Peyer's patch (tissue), 4 donors: ENCODE results near the gene GNAO1. TPM values are rescaled to one million over a fixed set of nuclear protein-coding genes. Genes with fewer than 3 reads are reported as not detected.
"Not testable (repeated sequence)": the region's sequence is repeated elsewhere in the genome, so short reads cannot be mapped to it uniquely, and the experiment has no call there.

Experiments
- DNase-seq, 3 donors: peaks; one replicate each; pipeline ENCODE4 v3.0.0-alpha.2; 2017 to 2019
- H3K27ac ChIP-seq, 4 donors: fragments of 200-600 bp; sonication (generic); one replicate each; pipeline ENCODE4 v1.5.1; 2016 to 2019
- H3K27me3 ChIP-seq, 2 donors: fragments of 200-600 bp; sonication (generic); one replicate each; pipeline ENCODE4 v1.5.1; 2019
- H3K36me3 ChIP-seq, 3 donors: fragments of 200-600 bp; sonication (generic); one replicate each; pipeline ENCODE4 v1.5.1; 2016 to 2019
- H3K4me1 ChIP-seq, 4 donors: fragments of 200-600 bp; sonication (generic); one replicate each; pipeline ENCODE4 v1.5.1; 2016 to 2019
- H3K4me3 ChIP-seq, 4 donors: fragments of 200-600 bp; sonication (generic); 1 replicate in 3 of 4; 2 replicates in 1 of 4; pipeline ENCODE4 v1.5.1; 2016 to 2019; ENCODE audit warnings: mild to moderate bottlenecking in 1 of 4
- H3K9me3 ChIP-seq, 4 donors: fragments of 200-600 bp; sonication (generic); one replicate each; pipeline ENCODE4 v1.5.1; 2016 to 2019; ENCODE audit warnings: mild to moderate bottlenecking in 1 of 4
- POLR2A ChIP-seq, 2 donors: fragments of 450-650 bp; IDR thresholded peaks; one replicate each; pipeline ENCODE4 v1.5.1; 2017; ENCODE audit warnings: antibody characterized with exemption in 2 of 2, mild to moderate bottlenecking in 2 of 2, moderate library complexity in 2 of 2
- total RNA-seq, 4 donors: library from RNA; depleted of rRNA; stranded (reverse); fragments of >200 nt; gene quantifications; one replicate each; pipeline ENCODE4 v1.1.0, GENCODE V29; 2016
- TF ChIP-seq, protein P1 (sequence below), 6 experiments: fragments of 450-650 bp in 4 of 6; fragments of 200-600 bp in 2 of 6; sonication (generic) in 1 of 6; IDR thresholded peaks; one replicate each; pipeline ENCODE4 v1.5.1; 2017 to 2019; ENCODE audit warnings: antibody characterized with exemption in 6 of 6, mild to moderate bottlenecking in 3 of 6, moderate library complexity in 1 of 6

The GNAO1 gene
- total RNA-seq, 4 donors from 2014 or later, result 6.3 to 39.6 (median 7.3) TPM

DNA sequence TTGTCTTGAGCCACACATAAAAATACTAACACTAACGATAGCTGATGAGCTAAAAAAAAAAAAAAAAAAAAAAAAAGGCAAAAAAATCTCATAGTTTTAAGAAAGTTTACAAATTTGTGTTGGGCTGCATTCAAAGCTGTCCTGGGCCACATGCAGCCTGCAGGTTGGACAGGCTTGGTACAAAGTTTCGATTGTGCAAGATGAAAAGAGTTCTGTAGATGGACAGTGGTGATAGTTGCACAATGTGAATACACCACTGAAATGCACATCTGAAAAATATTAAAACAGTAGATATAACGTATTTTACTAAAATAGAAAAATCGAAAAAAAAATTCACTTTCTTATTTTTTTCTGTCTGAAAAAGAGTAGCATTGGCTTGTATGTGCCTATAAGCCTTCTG is 191.2 kb downstream of the GNAO1 start:
- Histone ChIP-seq H3K4me3 (no peak overlapping the region), H3K4me1 (no peaks in the 10 kb centered on the region), H3K36me3 (peaks cover 0 to 82% (median 3%) of the 10 kb centered on the region in 3 donors), H3K27ac (no peak overlapping the region), H3K27me3 (no peaks in the 10 kb centered on the region), H3K9me3 (peaks cover 0 to 9% (median 2%) of the 10 kb centered on the region in 4 donors)
- TF ChIP-seq, protein P1, sequence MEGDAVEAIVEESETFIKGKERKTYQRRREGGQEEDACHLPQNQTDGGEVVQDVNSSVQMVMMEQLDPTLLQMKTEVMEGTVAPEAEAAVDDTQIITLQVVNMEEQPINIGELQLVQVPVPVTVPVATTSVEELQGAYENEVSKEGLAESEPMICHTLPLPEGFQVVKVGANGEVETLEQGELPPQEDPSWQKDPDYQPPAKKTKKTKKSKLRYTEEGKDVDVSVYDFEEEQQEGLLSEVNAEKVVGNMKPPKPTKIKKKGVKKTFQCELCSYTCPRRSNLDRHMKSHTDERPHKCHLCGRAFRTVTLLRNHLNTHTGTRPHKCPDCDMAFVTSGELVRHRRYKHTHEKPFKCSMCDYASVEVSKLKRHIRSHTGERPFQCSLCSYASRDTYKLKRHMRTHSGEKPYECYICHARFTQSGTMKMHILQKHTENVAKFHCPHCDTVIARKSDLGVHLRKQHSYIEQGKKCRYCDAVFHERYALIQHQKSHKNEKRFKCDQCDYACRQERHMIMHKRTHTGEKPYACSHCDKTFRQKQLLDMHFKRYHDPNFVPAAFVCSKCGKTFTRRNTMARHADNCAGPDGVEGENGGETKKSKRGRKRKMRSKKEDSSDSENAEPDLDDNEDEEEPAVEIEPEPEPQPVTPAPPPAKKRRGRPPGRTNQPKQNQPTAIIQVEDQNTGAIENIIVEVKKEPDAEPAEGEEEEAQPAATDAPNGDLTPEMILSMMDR (IDR thresholded peaks at IDR 0.05), result no peak
- no peak for TF ChIP-seq POLR2A (IDR thresholded peaks at IDR 0.05)
- no peak for DNase-seq

DNA sequence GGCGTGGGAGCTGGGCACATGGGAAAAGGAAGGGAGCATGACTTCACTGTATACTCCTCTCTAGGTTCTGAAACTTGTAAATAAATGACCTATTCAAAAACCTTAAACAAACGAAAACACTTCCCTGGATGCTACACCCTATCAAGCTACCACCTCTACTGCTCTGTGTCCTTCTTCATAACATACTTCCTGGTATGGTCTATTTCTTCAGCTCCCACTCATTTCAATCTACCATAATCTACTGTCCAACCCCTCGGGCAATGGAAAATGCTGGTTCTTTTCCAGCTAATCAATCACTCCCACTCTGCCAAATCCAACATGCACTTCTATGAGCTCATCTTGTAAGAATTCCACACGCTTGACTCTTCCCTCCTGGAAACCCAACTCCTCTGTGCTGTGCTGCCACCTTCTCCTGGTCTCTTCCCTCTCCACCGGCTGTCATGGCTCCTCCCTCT is 191.6 kb downstream of the GNAO1 start:
- DNase-seq, result no peak
- peaks cover 0 to 9% (median 2%) of the 10 kb centered on the region in 4 donors for H3K9me3 ChIP-seq

DNA sequence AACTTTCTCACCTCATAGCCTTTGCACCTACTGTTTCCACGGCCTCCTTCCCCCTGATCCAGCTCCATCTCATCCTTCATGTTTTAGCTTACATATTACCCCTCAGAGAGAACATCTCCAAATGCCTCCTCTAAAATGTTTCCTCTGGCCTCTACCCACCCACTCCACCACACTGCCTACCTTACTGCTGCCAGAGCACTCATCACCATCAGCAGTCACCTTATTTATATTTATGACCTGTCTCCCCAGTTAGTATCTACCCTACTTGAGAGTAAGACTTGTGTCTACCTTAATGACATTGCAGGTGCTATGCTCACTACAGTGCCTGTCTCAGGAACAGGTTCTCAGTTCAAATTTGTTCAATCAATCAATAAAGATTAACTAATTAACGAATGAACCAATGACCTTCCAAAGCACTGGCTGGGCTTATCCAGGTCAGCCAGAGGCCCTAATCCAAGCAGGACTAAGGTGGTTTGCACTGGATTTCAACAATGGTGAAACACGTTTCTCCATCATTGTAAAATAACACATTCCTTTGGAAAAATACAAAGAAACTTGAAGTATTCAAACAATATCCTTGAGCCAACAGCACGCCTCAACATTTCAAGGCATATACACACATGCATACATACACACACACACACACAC is 192.9 kb downstream of the GNAO1 start:
- Histone ChIP-seq H3K4me3 (no peak overlapping the region), H3K4me1 (no peaks in the 10 kb centered on the region), H3K27me3 (no peaks in the 10 kb centered on the region), H3K36me3 (peaks cover 0 to 96% (median 3%) of the 10 kb centered on the region in 3 donors), H3K9me3 (peaks cover 0 to 9% (median 2%) of the 10 kb centered on the region in 4 donors), H3K27ac (no peak overlapping the region)
- DNase-seq, result no peak
- TF ChIP-seq POLR2A (IDR thresholded peaks at IDR 0.05), result no peak
- TF ChIP-seq, protein P1 (IDR thresholded peaks at IDR 0.05), result no peak

More for the DNA sequence above, 191.6 kb downstream of the GNAO1 start:
- TF ChIP-seq POLR2A (IDR thresholded peaks at IDR 0.05), result no peak
- H3K27ac ChIP-seq, result no peak overlapping the region
- H3K36me3 ChIP-seq, result peaks cover 0 to 87% (median 3%) of the 10 kb centered on the region in 3 donors
- no peak overlapping the region for H3K4me3 ChIP-seq
- H3K27me3 ChIP-seq, result no peaks in the 10 kb centered on the region
- no peaks in the 10 kb centered on the region for H3K4me1 ChIP-seq

DNA sequence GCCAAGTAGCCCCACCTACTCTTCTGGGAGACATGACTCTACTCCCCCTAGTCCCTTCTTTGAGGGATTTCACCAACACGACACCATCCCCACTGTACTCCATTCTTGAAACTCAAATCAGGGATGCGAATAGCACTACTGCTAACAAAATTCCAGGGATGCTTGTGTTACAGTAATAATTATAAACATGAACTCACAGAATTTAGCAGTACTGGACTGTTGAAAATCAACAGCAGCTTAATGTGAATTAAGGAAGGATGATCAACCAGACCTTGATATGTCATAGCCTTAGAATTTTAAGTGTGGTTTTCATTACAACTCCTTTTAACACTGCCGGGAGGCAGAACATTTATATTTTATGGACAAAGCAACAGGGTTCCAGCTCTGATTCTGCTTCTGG is 196.1 kb downstream of the GNAO1 start:
- Histone ChIP-seq H3K27me3 (no peaks in the 10 kb centered on the region), H3K4me1 (no peaks in the 10 kb centered on the region), H3K36me3 (peaks cover 0 to 83% (median 0%) of the 10 kb centered on the region in 3 donors), H3K4me3 (no peak overlapping the region), H3K9me3 (no peaks in the 10 kb centered on the region), H3K27ac (no peak overlapping the region)
- TF ChIP-seq POLR2A (IDR thresholded peaks at IDR 0.05), result no peak
- TF ChIP-seq, protein P1 (IDR thresholded peaks at IDR 0.05), result no peak
- DNase-seq, result no peak

DNA sequence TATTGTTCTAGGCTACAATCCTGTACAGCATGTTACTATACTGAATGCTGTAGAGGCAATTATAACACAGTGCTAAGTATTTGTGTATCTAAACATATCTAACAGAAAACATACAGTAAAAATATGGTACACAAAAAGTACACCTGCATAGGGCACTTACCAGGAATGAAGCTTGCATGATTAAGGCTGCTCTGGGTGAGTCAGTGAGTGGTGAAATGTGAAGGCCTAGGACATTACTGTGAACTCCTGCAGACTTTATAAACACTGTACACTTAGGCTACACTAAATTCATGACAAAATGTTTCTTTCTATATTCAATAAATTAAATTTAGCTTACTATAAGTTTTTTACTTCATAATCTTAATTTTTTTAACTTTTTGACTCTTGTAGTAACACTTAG is 196.9 kb downstream of the GNAO1 start:
- TF ChIP-seq POLR2A (IDR thresholded peaks at IDR 0.05), result no peak
- TF ChIP-seq, protein P1 (IDR thresholded peaks at IDR 0.05), result no peak
- H3K27ac ChIP-seq, result no peak overlapping the region
- no peak overlapping the region for H3K4me3 ChIP-seq
- no peaks in the 10 kb centered on the region for H3K27me3 ChIP-seq
- peaks cover 0 to 75% (median 0%) of the 10 kb centered on the region in 3 donors for H3K36me3 ChIP-seq
- DNase-seq, result no peak
- no peaks in the 10 kb centered on the region for H3K9me3 ChIP-seq
- H3K4me1 ChIP-seq, result no peaks in the 10 kb centered on the region

DNA sequence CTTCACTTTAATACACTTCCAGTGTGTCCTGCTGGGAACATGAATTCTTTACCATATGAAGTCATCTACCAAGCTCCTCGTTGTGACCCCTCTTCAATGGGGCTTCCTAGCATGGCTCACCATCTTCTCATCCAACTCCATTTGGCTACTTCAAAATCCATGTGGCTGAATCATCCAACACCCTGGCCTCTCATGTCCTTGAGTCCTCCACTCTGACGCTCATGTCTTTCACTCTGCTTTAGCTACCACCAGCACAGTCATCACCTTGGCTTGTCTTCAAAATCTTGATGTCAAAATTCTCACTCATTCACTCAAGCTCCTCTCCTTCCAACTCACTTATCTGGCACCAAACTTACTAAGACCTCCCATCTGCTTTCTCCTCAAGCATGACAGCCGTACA is 198.3 kb downstream of the GNAO1 start:
- no peak for DNase-seq
- Histone ChIP-seq H3K27me3 (no peaks in the 10 kb centered on the region), H3K4me1 (no peaks in the 10 kb centered on the region), H3K36me3 (peaks cover 0 to 63% (median 0%) of the 10 kb centered on the region in 3 donors), H3K9me3 (no peaks in the 10 kb centered on the region), H3K27ac (no peak overlapping the region), H3K4me3 (no peak overlapping the region)
- TF ChIP-seq, protein P1 (IDR thresholded peaks at IDR 0.05), result no peak
- no peak for TF ChIP-seq POLR2A (IDR thresholded peaks at IDR 0.05)

DNA sequence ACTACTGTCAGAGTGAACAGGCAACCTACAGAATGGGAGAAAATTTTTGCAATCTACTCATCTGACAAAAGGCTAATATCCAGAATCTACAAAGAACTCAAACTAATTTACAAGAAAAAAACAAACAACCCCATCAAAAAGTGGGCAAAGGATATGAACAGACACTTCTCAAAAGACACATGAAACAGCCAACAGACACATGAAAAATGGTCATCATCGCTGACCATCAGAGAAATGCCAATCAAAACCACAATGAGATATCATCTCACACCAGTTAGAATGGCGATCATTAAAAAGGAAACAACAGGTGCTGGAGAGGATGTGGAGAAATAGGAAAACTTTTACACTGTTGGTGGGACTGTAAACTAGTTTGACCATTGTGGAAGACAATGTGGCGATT is 205.4 kb downstream of the GNAO1 start:
- not testable (repeated sequence) for H3K4me1 ChIP-seq, H3K27me3 ChIP-seq, DNase-seq, H3K27ac ChIP-seq, H3K9me3 ChIP-seq, H3K4me3 ChIP-seq
- peaks cover 0 to 39% (median 0%) of the 10 kb centered on the region in 3 donors for H3K36me3 ChIP-seq
